GM18505 (cell line): Measurements from ENCODE around the gene GOLGA1.
"Not testable (repeated sequence)": the region's sequence is repeated elsewhere in the genome, so short reads cannot be mapped to it uniquely, and the experiment has no call there.

Experiments used
- ATAC-seq: cut with Tn5 transposase; IDR thresholded peaks from one replicate; pipeline ENCODE4 v1.9.1; 2021; ENCODE audit not compliant: unreplicated experiment
- POLR2A ChIP-seq: IDR thresholded peaks from 4 replicates; pipeline ENCODE4 v1.6.1; 2011; ENCODE audit warnings: borderline replicate concordance; ENCODE audit not compliant: insufficient read depth, insufficient read length; ENCODE audit errors: extremely low read depth

GOLGA1 gene

GRCh38 chr9:124854822-124855221 lies 86.1 kb downstream of the GOLGA1 start:
- TF ChIP-seq POLR2A = no peak
- no peak for ATAC-seq

- no peak for TF ChIP-seq POLR2A
- ATAC-seq = no peak
Observed at GRCh38 chr9:124854161-124854560, 86.7 kb downstream of the GOLGA1 start.

DNA sequence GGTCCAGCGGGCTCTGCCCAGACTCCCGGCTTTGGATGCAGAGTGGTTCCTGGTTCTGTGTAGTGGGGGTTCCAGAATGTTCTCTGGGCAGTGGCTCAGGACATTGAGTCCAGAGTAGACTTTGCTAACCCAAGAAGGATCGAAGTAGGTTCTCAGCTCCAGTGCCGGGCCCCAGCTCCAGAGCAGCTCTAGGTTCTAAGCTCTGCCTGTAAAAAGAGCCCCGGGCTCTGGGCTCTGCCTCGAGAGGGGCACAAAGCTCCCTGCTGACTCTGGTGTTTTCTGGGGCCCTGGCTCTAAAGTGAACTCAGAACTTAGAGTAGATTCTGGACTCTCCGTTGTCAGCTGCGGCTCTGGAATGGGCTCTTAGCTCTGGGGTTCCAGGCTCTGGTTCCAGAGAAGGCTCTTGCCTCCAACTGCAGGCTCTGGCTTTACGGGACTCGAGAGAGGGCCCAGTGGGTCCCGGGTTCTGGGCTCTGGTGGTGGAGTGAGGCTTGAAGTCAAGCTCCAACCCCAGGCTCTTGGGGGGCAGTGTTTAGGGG lies 87.2 kb downstream of the GOLGA1 start:
- no peak for ATAC-seq
- no peak for TF ChIP-seq POLR2A

DNA sequence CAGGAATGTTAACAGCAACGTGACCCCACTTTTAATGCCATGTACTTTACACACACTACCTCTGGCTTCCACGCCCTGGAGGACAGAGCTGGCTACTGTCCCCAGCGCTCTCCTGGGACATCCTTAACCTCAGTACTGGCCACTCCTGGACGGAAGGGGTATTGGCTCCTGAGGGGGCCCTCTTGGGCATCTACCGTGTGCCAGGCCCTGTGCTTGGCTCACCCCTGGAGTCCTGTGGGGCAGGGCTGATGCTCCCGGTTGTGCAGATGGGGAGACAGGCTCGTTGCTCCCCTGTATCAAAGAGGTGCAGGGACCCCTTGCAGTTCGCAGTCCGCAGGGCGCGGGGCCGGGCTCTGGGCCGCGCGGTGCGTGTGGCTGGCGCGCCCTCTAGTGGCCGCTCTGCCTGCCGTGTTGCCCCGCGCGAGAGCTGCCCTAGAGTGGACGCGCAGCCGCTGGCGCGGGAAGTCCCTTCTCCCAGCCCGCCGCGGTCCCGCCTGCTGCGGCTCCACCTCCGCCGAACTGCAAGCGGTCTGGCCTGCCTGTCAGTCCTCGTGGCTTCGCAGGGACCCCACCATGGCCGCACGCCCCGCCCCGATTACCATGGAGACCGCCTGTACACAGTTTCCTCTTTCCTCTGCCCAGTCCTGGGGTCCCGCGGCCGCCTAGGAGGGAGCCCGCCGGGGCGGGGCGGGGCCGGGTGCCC lies 87.9 kb downstream of the GOLGA1 start, which contains the start of gene WDR38:
WDR38 (plus strand) TSS at position 632 of the 703 bp plus-strand sequence. CDS start 72 bp downstream, outside the sequence.
- no peak for TF ChIP-seq POLR2A
- ATAC-seq = peak; percentile 69

- no peak for ATAC-seq
- TF ChIP-seq POLR2A = no peak
Observed at GRCh38 chr9:124852121-124852828, 88.6 kb downstream of the GOLGA1 start.

DNA sequence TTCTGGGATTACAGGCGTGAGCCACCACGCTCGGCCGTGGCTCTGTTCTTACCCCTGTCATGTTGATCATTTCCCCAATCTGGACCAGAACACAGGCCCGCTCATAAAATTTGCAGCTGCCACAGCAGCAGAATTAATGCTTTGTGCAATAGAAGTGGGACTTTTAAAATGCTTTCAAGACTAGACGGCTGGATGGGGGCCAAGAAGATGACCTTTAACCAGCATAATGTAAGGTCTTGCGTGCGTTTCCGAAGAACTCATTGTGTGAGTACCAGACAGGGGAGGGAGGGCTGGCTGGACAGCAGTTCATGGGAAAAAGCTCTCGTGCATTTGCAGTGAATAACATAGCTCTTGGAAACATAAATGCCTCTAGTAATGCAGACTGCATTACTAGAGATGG lies 91.1 kb downstream of the GOLGA1 start:
- ATAC-seq = no peak
- no peak for TF ChIP-seq POLR2A

GRCh38 chr9:124846969-124847368 lies 93.9 kb downstream of the GOLGA1 start:
- TF ChIP-seq POLR2A = no peak
- no peak for ATAC-seq

- not testable (repeated sequence) for ATAC-seq
Observed at GRCh38 chr9:124846467-124846866, 94.4 kb downstream of the GOLGA1 start.

- no peak for TF ChIP-seq POLR2A
- no peak for ATAC-seq
Observed at GRCh38 chr9:124844291-124844690, 96.6 kb downstream of the GOLGA1 start.

DNA sequence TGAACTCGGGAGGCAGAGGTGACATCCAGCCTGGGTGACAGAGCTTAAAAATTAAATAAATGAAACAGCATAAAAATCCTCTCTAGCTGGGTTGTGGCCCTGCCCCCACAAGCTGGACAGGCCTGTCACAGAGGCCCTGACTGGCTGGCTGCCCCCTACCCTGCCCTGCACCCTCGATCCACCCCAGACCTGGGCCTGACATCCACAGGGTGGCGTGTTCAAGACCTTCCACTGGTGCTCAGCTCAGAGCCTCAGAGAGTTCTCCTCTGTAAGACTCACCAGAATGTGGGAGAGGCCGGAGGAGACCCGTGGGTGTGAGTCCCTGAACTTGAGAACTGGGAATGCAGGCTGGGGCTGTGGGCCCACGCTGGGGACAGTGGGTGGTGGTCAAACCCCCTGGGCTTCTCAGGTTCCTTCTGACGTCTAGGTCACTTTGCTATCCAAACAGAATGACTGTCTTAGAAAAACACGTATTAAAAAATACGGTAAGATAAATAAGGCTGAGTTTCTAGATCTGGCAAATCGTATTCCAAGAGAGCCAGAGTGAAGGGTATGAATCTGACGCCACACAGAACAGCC lies 97.3 kb downstream of the GOLGA1 start:
- no peak for TF ChIP-seq POLR2A

DNA sequence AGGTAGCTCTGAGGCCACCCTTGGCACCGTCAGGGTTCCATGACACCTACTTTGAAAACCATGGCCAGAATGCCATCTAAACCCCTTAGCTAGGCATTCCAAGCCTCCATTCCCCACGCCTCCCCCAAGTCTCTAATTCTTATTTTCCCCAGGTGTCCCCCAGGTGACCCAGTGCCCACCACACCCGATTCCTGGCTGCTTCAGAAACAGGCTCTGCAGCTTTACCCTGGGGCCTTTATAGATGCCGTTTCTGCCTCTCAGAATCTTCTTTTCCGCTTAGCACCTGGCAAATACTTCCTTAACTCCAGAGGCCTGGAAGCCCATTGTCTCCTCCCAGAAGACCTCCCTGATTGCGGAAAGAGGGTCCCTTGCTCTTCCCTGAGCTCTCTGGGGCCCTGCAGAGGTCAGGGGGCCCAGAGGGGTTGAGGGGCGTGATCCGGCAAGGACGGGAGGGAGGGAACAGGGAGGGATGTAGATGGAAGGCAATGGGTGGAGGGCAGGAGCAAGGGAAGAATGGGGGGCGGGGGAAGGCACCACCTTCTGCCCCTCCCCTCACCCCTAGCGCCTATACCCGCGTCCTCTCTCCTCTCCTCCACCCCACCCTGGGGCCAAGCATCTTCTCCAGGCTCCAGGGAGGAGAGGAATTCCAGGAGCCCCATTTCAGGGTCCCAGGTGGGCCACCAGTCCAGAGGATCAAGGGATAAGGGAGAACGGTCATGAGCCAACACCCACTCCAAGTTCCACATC lies 99.6 kb downstream of the GOLGA1 start:
- no peak for ATAC-seq
- no peak for TF ChIP-seq POLR2A

More for the DNA sequence above, 97.3 kb downstream of the GOLGA1 start:
- ATAC-seq = no peak

DNA sequence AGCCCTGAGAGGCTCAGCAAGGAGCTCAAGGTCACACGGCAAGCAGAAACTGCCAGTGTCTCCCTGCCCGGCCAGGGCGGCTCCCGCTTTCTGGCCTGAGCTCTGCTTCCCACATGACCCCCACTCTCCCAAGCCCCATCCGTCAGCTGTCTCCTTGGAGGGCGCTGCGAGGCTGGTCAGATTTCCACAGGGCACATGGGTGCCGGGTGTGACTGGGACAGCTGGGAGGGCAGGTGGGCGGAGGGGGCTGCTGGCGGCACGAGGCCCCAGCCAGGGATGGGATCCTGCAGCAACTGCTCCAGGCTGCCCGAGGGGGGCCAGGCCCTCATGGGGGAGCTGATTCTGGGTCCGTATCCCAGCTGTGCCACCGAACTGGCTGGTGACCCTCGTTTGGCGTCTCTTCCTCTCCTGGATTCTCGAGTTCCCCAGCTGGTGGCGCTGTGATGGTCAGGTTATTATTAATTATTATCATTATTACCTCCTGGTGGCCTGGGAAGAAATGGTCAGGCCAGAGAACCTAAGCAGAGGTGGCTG lies 100.5 kb downstream of the GOLGA1 start:
- TF ChIP-seq POLR2A = no peak
- no peak for ATAC-seq
